IPS-20b (cell line): ENCODE data around the gene SDR39U1.
A peak's percentile ranks its signal among the peaks of the same experiment; 100 is the strongest.

Experiments
- H3K27ac ChIP-seq: one replicate; pipeline ENCODE4 v1.5.1; 2013; ENCODE audit warnings: low read length
- H3K27me3 ChIP-seq: 2 replicates; pipeline ENCODE4 v1.6.1; 2013; ENCODE audit warnings: mild to moderate bottlenecking, low read length, inconsistent platforms; ENCODE audit not compliant: insufficient read depth
- H3K36me3 ChIP-seq: 2 replicates; pipeline ENCODE4 v1.6.1; 2013; ENCODE audit warnings: low read depth, mild to moderate bottlenecking, inconsistent platforms, low read length, moderate library complexity; ENCODE audit not compliant: insufficient read depth
- H3K4me1 ChIP-seq: 2 replicates; pipeline ENCODE4 v1.6.1; 2013; ENCODE audit warnings: mild to moderate bottlenecking, control low read depth, inconsistent platforms, low read length, moderate library complexity; ENCODE audit not compliant: insufficient read depth
- H3K4me3 ChIP-seq: 2 replicates; pipeline ENCODE4 v1.5.1; 2013; ENCODE audit warnings: mild to moderate bottlenecking, low read length, inconsistent platforms
- H3K9ac ChIP-seq: 2 replicates; pipeline ENCODE4 v1.6.1; 2013; ENCODE audit warnings: low read depth, mild to moderate bottlenecking, inconsistent platforms, low read length, moderate library complexity
- H3K9me3 ChIP-seq: 2 replicates; pipeline ENCODE4 v1.6.1; 2013; ENCODE audit warnings: mild to moderate bottlenecking, low read depth, low read length, inconsistent platforms; ENCODE audit not compliant: insufficient read depth

Gene SDR39U1

DNA sequence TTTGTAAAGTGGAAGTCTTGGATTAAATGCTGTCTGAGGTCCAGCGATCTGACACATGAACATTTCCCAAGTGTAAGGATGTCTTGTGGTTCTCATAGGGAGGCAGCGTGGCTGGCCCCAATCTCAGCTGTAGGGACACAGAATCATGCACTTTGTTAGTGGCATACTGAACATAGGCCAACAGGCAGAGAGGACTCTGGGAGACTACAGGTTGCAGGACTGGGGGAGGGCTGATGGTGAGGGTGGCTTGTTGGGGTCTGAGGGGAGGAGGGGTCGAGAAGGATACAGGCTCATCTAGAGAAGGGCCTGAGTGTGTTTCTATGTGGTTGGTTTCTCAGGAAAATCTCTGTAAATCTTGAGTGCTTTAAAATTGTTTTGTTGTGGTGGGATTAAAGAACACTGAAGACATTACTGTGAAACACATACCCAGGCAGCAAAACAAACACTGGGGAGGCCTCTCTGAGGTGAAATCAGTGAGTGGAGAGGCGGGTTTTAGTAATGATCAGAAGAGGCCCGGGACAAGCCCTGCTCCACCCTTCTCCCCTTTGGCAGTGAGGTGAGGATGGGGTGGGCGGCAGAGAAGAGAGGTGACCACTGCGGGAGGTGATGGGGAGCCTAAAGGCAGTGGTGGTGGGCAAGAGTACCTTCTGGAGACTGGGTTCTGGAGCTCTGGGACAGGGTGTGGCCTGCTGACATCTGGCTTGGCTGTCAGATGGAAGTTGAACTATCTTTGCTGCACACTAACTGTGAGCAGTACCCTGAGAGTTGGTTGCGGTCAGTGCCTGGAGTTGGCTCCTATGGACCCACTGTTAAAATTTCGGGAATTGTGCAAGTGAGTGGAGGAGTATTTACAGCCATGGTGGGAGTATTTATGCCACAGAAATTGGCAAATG lies 40.5 kb downstream of the SDR39U1 start:
- Histone ChIP-seq H3K27ac (no peak overlapping the region), H3K4me3 (no peak overlapping the region), H3K27me3 (peaks cover 13% of the 10 kb centered on the region), H3K9me3 (no peaks in the 10 kb centered on the region), H3K9ac (no peak overlapping the region), H3K36me3 (no peaks in the 10 kb centered on the region), H3K4me1 (peaks cover 11% of the 10 kb centered on the region)

GRCh38 chr14:24399999-24400718 lies 42.4 kb downstream of the SDR39U1 start:
- Histone ChIP-seq H3K9ac (peak overlapping the region; percentile 64; the same call in 1 of the 2 replicates), H3K36me3 (no peaks in the 10 kb centered on the region), H3K27ac (no peak overlapping the region), H3K4me1 (peaks cover 11% of the 10 kb centered on the region), H3K9me3 (no peaks in the 10 kb centered on the region), H3K4me3 (peak overlapping the region; percentile 79), H3K27me3 (peaks cover 13% of the 10 kb centered on the region)

DNA sequence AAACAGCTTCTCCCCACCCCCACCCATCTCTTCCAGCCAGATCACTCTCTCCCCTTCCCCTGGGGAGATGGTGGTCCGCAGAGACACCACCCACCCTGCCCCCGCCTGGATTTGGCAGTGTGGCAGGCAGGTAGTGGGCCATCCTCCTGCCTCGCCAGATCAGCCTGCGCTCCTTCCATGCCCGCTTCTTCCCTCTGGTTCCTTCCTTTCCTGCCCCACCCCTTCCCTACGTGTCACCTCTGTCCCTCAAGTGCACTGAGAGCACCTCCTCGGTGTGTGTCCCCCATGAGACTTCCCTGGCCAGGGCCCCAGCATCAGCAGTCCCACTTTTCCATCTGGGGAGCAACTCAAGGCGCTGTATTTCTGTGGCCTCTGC lies 43.1 kb downstream of the SDR39U1 start:
- peaks cover 11% of the 10 kb centered on the region for H3K4me1 ChIP-seq
- H3K36me3 ChIP-seq: no peaks in the 10 kb centered on the region
- peaks cover 13% of the 10 kb centered on the region for H3K27me3 ChIP-seq
- H3K4me3 ChIP-seq: peak overlapping the region; percentile 79
- H3K9me3 ChIP-seq: no peaks in the 10 kb centered on the region
- H3K27ac ChIP-seq: no peak overlapping the region
- peak overlapping the region; percentile 64; the same call in 1 of the 2 replicates for H3K9ac ChIP-seq

GRCh38 chr14:24398653-24399446 lies 43.7 kb downstream of the SDR39U1 start, which contains the start of gene NYNRIN:
Gene NYNRIN (plus strand): TSS chr14:24399003. CDS start chr14:24399247, 244 bp downstream.
- H3K4me1 ChIP-seq: peaks cover 11% of the 10 kb centered on the region
- no peaks in the 10 kb centered on the region for H3K9me3 ChIP-seq
- peaks cover 13% of the 10 kb centered on the region for H3K27me3 ChIP-seq
- H3K4me3 ChIP-seq: peak within 1 kb of the TSS; percentile 79
- peak within 1 kb of the TSS; percentile 74 for H3K27ac ChIP-seq
- H3K9ac ChIP-seq: peak within 1 kb of the TSS; percentile 64; the same call in 1 of the 2 replicates
- no peaks in the 10 kb centered on the region for H3K36me3 ChIP-seq

DNA sequence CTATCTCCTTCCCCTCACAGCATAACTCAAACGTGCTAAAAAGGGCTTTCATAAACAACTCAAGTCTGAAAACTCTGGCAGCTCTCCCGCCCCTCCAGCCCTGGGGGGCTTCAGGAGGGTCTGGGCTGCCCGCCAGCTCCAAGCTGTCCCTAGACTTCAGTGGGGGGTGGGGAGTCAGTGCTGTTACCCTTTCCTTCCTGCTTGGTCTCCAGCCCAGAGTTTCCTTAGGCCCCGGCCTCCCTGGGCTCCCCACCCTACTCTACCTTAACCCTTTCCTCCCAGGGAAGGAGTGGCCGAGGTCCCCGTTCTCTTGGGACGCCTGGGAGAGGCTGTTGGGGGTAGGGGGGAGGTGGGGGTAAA lies 44.3 kb downstream of the SDR39U1 start:
- peaks cover 13% of the 10 kb centered on the region for H3K27me3 ChIP-seq
- H3K9ac ChIP-seq: no peak overlapping the region; the same call in 1 of the 2 replicates
- peaks cover 11% of the 10 kb centered on the region for H3K4me1 ChIP-seq
- peak overlapping the region; percentile 79; the same call in 1 of the 2 replicates for H3K4me3 ChIP-seq
- peak overlapping the region; percentile 74 for H3K27ac ChIP-seq
- no peaks in the 10 kb centered on the region for H3K36me3 ChIP-seq
- no peaks in the 10 kb centered on the region for H3K9me3 ChIP-seq

DNA sequence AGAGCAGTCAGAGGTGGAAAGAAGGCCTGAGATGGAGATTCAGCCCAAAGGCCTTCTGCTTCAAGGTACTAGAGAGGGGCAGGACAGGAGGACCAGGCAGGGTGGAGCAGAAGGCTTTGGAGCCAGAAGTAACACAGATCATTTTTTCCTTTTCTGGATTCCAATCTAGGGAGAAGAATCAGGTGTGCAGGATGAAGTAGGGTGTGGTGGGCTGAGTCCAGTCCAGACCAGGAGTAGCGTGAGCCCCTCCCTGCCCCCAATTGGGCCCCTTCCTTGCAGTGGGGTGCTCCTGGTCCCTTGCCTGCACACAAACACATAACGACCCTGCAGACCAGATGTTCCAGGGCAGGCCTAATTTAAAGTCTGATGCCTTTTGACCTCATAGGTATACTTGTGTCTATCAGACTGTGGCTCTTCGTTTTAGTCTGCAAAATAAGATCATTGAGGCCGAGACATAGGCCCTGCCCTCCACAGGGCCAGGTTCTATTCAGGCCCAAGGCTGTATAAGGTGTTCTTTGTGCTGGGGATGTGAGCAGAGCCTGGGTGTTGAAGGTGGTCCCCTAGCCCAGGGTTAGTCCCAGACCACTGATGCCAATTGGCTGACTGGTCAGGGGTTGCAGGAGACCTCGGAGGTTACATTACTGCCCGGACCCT lies 44.8 kb downstream of the SDR39U1 start:
- H3K36me3 ChIP-seq: no peaks in the 10 kb centered on the region
- peak overlapping the region; percentile 79; the same call in 1 of the 2 replicates for H3K4me3 ChIP-seq
- H3K27ac ChIP-seq: peak overlapping the region; percentile 74
- peaks cover 13% of the 10 kb centered on the region for H3K27me3 ChIP-seq
- peaks cover 11% of the 10 kb centered on the region for H3K4me1 ChIP-seq
- no peaks in the 10 kb centered on the region for H3K9me3 ChIP-seq
- no peak overlapping the region; the same call in 1 of the 2 replicates for H3K9ac ChIP-seq

GRCh38 chr14:24395609-24396582 lies 46.7 kb downstream of the SDR39U1 start:
- Histone ChIP-seq H3K36me3 (no peaks in the 10 kb centered on the region), H3K4me1 (peaks cover 17% of the 10 kb centered on the region), H3K27ac (no peak overlapping the region), H3K4me3 (no peak overlapping the region), H3K9me3 (no peaks in the 10 kb centered on the region), H3K9ac (no peak overlapping the region), H3K27me3 (peaks cover 13% of the 10 kb centered on the region)

DNA sequence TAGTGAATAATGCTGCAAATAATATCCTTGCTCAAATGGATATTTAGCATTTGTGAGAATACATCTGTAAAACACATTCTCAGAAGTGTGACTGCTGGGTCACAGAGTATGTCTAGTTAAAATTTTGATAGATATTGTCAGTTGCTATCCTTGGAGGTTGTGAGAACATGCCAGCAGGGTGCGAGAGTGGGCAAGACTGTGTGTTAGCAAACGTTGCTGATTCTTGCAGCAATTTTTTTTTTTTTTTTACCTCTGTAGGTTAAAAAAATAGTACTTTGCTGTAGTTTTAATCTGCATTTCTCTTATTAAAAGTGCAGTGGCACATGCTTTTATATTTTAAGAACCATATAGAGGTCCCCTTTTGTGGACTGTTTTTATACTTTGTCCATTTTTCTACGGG lies 48.3 kb downstream of the SDR39U1 start:
- H3K4me3 ChIP-seq: no peak overlapping the region
- no peaks in the 10 kb centered on the region for H3K9me3 ChIP-seq
- no peak overlapping the region for H3K9ac ChIP-seq
- no peaks in the 10 kb centered on the region for H3K36me3 ChIP-seq
- H3K4me1 ChIP-seq: peaks cover 12% of the 10 kb centered on the region
- no peak overlapping the region for H3K27ac ChIP-seq
- H3K27me3 ChIP-seq: peaks cover under 1% of the 10 kb centered on the region; the same call in 1 of the 2 replicates

DNA sequence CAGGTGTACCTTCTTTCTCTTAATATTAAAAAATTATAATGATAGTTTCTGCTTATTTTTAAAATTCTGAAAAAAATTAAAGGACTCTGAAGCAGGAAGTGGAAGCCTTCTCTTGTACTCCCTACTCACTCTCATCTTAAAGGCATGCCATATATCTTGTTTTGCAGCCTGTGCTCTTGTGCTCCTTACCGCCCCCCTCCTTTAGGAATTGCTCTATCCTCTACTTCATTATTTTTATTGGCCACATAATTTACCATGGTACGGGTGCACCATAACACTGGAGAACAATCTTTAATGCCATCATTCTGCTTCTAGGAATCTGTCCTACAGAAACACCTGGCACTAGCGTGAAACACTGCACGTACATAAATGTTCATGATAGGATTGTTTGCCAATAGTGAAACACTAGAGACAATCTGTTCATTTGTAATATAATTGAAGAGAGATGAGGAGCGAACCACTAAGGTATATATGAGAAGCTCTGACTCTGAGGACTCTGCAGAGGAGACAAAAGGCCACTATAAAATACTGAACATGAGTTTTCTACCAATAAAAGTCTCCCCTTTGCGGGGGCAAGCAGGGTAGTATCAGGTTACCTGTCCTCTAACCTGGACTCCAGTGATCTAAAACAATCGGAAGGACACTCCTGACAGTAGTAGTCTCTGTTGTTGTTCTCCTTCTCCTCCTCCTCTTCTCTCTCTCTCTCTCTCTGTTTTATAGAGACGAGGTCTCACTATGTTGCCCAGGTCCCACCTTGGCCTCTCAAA lies 50.1 kb downstream of the SDR39U1 start:
- H3K27ac ChIP-seq: no peak overlapping the region
- H3K36me3 ChIP-seq: no peaks in the 10 kb centered on the region
- no peaks in the 10 kb centered on the region for H3K9me3 ChIP-seq
- H3K9ac ChIP-seq: no peak overlapping the region
- peaks cover 7% of the 10 kb centered on the region; the same call in 1 of the 2 replicates for H3K4me1 ChIP-seq
- H3K4me3 ChIP-seq: no peak overlapping the region
- H3K27me3 ChIP-seq: no peaks in the 10 kb centered on the region
